ENCODE measurements around the gene PER2. TPM values are rescaled to one million over a fixed set of nuclear protein-coding genes. Genes with fewer than 3 reads are reported as not detected.

Gene PER2
- total and polyA plus RNA-seq, 2 donors (not counting 3 experiments of a cell fraction or from before 2014, with no cell fraction given), result 0.86 to 3.8 TPM

DNA sequence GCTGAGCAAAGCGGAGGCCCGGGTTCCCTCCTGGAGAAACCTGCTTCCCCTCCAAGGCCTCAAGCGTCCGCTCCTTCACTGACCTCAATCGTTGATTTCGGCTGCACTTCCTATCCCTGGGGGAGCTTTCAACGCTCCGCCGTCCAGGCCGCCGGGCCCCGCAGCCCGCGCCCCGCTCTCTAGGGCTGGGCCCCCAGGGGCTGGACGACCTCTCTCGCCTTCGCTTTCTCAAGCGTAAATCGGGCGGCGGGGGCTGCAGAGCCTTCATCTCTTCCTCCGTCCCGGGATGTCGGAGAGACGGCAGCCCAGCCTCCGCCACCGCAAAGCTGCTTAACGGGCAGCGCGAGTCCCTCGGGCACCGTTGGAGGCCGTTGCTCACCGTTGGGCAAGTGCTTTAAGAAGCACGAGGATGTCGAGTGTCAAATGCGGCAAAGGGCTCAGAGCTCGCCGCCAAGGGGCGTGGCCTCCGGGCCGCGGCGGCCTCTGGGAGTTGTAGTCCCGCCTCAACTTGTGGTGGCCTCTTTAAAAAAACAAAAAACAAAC, 57.1 kb downstream of the PER2 start:
- CTCF ChIA-PET, result interaction anchor here (0.7 to 1.3 kb wide), 4 partner anchors 32 to 373 kb away, joined by 3 to 4 read pairs (median 3); partner anchors contain the start of gene ERFE
- H3K4me2 ChIP-seq (ENCODE audit: insufficient read depth, low read length), result peak overlapping the region; percentile 14
- H3K36me3 ChIP-seq (ENCODE audit: control insufficient read depth in 2 of 2, extremely low read depth in 1 of 2, insufficient read depth in 2 of 2, low read length in 2 of 2), result no peaks in the 10 kb centered on the region
- BruUV-seq (replicated peaks), result no TSS peak
- DNase-seq (ENCODE audit: low read depth, low spot score), result peak; percentile 72
- H2AFZ ChIP-seq (ENCODE audit: low read depth, low read length), result peak overlapping the region; percentile 53
- peaks cover 8 to 13% of the 10 kb centered on the region in 2 experiments for H3K27me3 ChIP-seq (ENCODE audit: control insufficient read depth in 2 of 2, insufficient read depth in 2 of 2, low read length in 2 of 2)
- no peaks in the 10 kb centered on the region for H3K9me1 ChIP-seq (replicated peaks; ENCODE audit: control insufficient read depth, extremely low read depth, insufficient read depth, low read length)
- no peak overlapping the region for H3K9ac ChIP-seq (replicated peaks; ENCODE audit: extremely low read depth, insufficient read depth, low read length)
- FAIRE-seq, result peak; percentile 42
- H3K4me1 ChIP-seq (ENCODE audit: control insufficient read depth, extremely low read depth, insufficient read depth, low read length), result no peaks in the 10 kb centered on the region
- H3K9me3 ChIP-seq (replicated peaks; ENCODE audit: control insufficient read depth, insufficient read depth, low read length), result no peaks in the 10 kb centered on the region
- no peak overlapping the region for H3K27ac ChIP-seq (ENCODE audit: insufficient read depth, low read depth, low read length)
- H3K4me3 ChIP-seq (replicated peaks in 1 of 3; ENCODE audit: insufficient read depth in 1 of 3, low read depth in 1 of 3, low read length in 3 of 3), result peak overlapping the region in 1 of 3 experiments; percentile 29
- H3K79me2 ChIP-seq (ENCODE audit: control insufficient read depth, insufficient read depth, low read length), result no peaks in the 10 kb centered on the region
- H4K20me1 ChIP-seq (replicated peaks; ENCODE audit: control insufficient read depth, extremely low read depth, insufficient read depth, low read length), result no peaks in the 10 kb centered on the region
- intact Hi-C loops (cut with micrococcal nuclease), result loop anchor here (1.0 to 10.0 kb wide), 2 partner anchors 74 to 167 kb away; partner anchors contain the start of gene SCLY
- POLR2A ChIA-PET, result no interaction called here
- dilution Hi-C loops (cut with MboI; ENCODE audit: extremely low pct_ligation_motif_present, low sequenced_read_pairs), result no loop called here
- TF ChIP-seq, protein P1, sequence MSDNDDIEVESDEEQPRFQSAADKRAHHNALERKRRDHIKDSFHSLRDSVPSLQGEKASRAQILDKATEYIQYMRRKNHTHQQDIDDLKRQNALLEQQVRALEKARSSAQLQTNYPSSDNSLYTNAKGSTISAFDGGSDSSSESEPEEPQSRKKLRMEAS (IDR thresholded peaks at IDR 0.05; ENCODE audit: insufficient read depth, insufficient read length), result peak; percentile 76
- TF ChIP-seq POLR2AphosphoS5 (IDR thresholded peaks at IDR 0.05; ENCODE audit: insufficient read depth, low read depth, low read length), result no peak

GRCh38 chr2:238230699-238231098, 57.7 kb downstream of the PER2 start:
- no peaks in the 10 kb centered on the region for H3K9me3 ChIP-seq (replicated peaks; ENCODE audit: control insufficient read depth, insufficient read depth, low read length)
- H3K79me2 ChIP-seq (ENCODE audit: control insufficient read depth, insufficient read depth, low read length), result no peaks in the 10 kb centered on the region
- no TSS peak for BruUV-seq (replicated peaks)
- H3K4me2 ChIP-seq (ENCODE audit: insufficient read depth, low read length), result peak overlapping the region; percentile 14
- peaks cover 5 to 13% of the 10 kb centered on the region in 2 experiments for H3K27me3 ChIP-seq (ENCODE audit: control insufficient read depth in 2 of 2, insufficient read depth in 2 of 2, low read length in 2 of 2)
- TF ChIP-seq, protein P1 (IDR thresholded peaks at IDR 0.05; ENCODE audit: insufficient read depth, insufficient read length), result no peak
- TF ChIP-seq POLR2AphosphoS5 (IDR thresholded peaks at IDR 0.05; ENCODE audit: insufficient read depth, low read depth, low read length), result no peak
- no peak for TF ChIP-seq JUN (IDR thresholded peaks at IDR 0.05; ENCODE audit: borderline replicate concordance, insufficient read depth, insufficient read length, low read depth)
- TF ChIP-seq GATA2 (IDR thresholded peaks at IDR 0.05; ENCODE audit: insufficient read depth, insufficient read length, low read depth, low read length), result no peak
- no peak for TF ChIP-seq FOS (IDR thresholded peaks at IDR 0.05; ENCODE audit: borderline replicate concordance, insufficient read depth, low read length)
- TF ChIP-seq MYC (IDR thresholded peaks at IDR 0.05; ENCODE audit: low read depth, low read length), result no peak
- TF ChIP-seq, protein P2, sequence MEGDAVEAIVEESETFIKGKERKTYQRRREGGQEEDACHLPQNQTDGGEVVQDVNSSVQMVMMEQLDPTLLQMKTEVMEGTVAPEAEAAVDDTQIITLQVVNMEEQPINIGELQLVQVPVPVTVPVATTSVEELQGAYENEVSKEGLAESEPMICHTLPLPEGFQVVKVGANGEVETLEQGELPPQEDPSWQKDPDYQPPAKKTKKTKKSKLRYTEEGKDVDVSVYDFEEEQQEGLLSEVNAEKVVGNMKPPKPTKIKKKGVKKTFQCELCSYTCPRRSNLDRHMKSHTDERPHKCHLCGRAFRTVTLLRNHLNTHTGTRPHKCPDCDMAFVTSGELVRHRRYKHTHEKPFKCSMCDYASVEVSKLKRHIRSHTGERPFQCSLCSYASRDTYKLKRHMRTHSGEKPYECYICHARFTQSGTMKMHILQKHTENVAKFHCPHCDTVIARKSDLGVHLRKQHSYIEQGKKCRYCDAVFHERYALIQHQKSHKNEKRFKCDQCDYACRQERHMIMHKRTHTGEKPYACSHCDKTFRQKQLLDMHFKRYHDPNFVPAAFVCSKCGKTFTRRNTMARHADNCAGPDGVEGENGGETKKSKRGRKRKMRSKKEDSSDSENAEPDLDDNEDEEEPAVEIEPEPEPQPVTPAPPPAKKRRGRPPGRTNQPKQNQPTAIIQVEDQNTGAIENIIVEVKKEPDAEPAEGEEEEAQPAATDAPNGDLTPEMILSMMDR (IDR thresholded peaks at IDR 0.05; ENCODE audit: extremely low read depth in 1 of 2, insufficient read depth in 1 of 2, low read depth in 1 of 2, low read length in 2 of 2), result no peak
- no peak overlapping the region for H3K4me3 ChIP-seq (replicated peaks in 1 of 3; ENCODE audit: insufficient read depth in 1 of 3, low read depth in 1 of 3, low read length in 3 of 3)
- no peaks in the 10 kb centered on the region for H3K9me1 ChIP-seq (replicated peaks; ENCODE audit: control insufficient read depth, extremely low read depth, insufficient read depth, low read length)
- H3K9ac ChIP-seq (replicated peaks; ENCODE audit: extremely low read depth, insufficient read depth, low read length), result no peak overlapping the region
- FAIRE-seq (no peak), DNase-seq (ENCODE audit: low read depth, low spot score) (no peak)
- peak overlapping the region; percentile 53 for H2AFZ ChIP-seq (ENCODE audit: low read depth, low read length)
- dilution Hi-C loops (cut with MboI; ENCODE audit: extremely low pct_ligation_motif_present, low sequenced_read_pairs) (no loop called here), intact Hi-C loops (cut with micrococcal nuclease) (loop anchor here (1.0 to 10.0 kb wide), 2 partner anchors 73 to 166 kb away; partner anchors contain the start of gene SCLY)
- no peaks in the 10 kb centered on the region for H4K20me1 ChIP-seq (replicated peaks; ENCODE audit: control insufficient read depth, extremely low read depth, insufficient read depth, low read length)
- CTCF ChIA-PET, result interaction anchor here (1.1 to 1.3 kb wide), 2 partner anchors 231 to 372 kb away, joined by 3 read pairs; no protein-coding TSS in a partner anchor
- POLR2A ChIA-PET, result no interaction called here
- no peak overlapping the region for H3K27ac ChIP-seq (ENCODE audit: insufficient read depth, low read depth, low read length)
- no peaks in the 10 kb centered on the region for H3K36me3 ChIP-seq (ENCODE audit: control insufficient read depth in 2 of 2, extremely low read depth in 1 of 2, insufficient read depth in 2 of 2, low read length in 2 of 2)
- H3K4me1 ChIP-seq (ENCODE audit: control insufficient read depth, extremely low read depth, insufficient read depth, low read length), result no peaks in the 10 kb centered on the region
